Stimulated activated naive CD8-positive, alpha-beta T cell treated with anti-CD3 and anti-CD28 coated beads, Interleukin-15, Interleukin-2, amounts not matched to agents 100 ng/mL and 50 ng/mL, for 24 hours (primary cell): ENCODE data around the gene PLXNA2.
A peak's percentile ranks its signal among the peaks of the same experiment; 100 is the strongest.

Source experiments
- H3K27ac Mint-ChIP-seq: one replicate; pipeline ENCODE4 v1.8.0; 2021; ENCODE audit warnings: mild to moderate bottlenecking, mixed read lengths
- H3K27me3 Mint-ChIP-seq: one replicate; pipeline ENCODE4 v1.8.0; 2021; ENCODE audit warnings: mixed read lengths
- H3K36me3 Mint-ChIP-seq: one replicate; pipeline ENCODE4 v1.8.0; 2021; ENCODE audit warnings: low read depth, mixed read lengths
- H3K4me1 Mint-ChIP-seq: one replicate; pipeline ENCODE4 v1.8.0; 2021; ENCODE audit warnings: low read depth, mixed read lengths
- H3K4me3 Mint-ChIP-seq: one replicate; pipeline ENCODE4 v1.8.0; 2021; ENCODE audit warnings: mild to moderate bottlenecking, mixed read lengths
- H3K9me3 Mint-ChIP-seq: one replicate; pipeline ENCODE4 v1.8.0; 2021; ENCODE audit warnings: mixed read lengths

The PLXNA2 gene

DNA sequence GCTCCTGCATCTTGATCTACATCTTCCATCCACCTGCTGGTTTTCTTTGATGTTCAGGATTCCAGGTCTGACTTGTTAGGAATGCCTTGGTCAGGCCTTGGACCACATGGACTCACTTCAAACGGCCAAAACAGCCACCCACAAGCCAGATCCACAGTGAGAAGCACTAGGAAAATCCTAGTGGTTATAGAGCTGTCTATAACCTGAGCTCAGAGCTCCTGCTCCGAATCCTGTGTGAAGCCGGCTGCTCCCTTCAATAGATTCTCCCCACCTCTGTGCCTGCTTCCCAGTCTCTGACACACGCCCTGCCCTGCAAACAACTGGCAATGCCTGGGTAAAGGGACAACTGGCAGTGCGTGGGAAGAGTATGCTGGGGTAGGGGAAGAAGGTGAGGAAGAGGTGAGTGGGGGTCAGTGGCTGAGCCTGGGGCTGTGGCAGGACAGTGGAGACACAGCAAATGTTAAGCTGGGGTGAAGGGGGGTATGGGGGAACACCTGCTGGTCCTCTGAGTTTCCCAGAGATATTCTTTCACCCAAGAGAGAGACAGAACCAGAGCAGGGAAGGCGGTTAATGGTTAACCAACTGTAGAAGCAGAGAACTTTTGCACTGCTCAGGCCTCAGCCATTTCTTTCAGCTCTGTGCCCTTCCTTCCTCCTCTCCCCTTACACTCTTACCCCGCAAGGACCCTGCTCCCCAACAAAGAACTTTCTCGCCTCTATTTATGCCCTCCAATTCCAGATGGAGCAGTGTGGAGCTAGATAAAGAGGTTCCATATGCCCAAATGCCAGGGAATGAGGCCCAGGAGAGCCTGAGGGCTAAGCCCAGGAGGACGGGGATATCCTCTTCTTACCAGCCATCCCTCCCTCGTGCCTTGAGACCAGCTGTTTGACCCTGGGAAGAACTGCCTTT is 4.5 kb downstream of the PLXNA2 start:
- no peak overlapping the region for H3K27ac Mint-ChIP-seq
- no peak overlapping the region for H3K4me3 Mint-ChIP-seq
- no peaks in the 10 kb centered on the region for H3K36me3 Mint-ChIP-seq
- peaks cover 38% of the 10 kb centered on the region for H3K27me3 Mint-ChIP-seq
- H3K9me3 Mint-ChIP-seq: no peaks in the 10 kb centered on the region
- H3K4me1 Mint-ChIP-seq: peaks cover 24% of the 10 kb centered on the region

DNA sequence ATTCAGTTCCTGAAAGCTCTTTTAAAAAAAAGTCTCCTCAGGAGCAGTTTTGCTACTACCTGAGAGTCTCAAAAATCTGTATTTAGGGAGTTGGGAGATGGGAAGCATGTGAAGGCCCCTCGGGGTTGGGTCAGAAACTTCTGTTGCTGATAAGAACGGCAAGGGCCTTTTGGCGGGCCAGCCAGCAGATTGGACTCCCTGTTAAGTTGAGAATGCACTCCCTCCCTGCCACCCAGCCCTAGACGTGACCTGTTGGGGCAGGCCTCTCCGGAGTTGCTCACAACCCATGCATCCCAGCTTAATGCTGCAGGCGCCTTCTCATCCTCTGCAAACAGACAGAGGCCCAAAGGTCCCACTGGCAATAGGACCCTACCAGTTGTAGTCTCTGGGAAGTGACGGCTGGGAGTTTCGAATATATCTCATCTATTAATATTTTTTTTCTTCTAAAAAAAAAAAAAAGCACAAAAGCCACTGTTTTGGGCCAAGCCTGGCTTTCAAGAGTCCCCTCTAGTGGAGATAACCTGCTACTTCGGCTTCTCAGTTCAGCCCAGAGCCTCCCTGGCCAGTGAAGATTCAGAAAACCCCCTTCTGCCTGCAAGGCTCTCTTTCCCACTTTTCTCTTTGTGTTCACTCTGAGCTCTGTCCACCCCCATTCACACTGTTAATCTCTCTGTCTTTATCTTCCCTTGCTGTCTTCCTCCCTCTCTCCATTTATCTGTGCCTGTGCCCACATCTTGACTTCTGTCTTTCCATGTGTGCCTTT is 5.3 kb downstream of the PLXNA2 start:
- no peak overlapping the region for H3K4me3 Mint-ChIP-seq
- H3K9me3 Mint-ChIP-seq: no peaks in the 10 kb centered on the region
- no peak overlapping the region for H3K27ac Mint-ChIP-seq
- H3K27me3 Mint-ChIP-seq: peaks cover 38% of the 10 kb centered on the region
- peaks cover 18% of the 10 kb centered on the region for H3K4me1 Mint-ChIP-seq
- no peaks in the 10 kb centered on the region for H3K36me3 Mint-ChIP-seq

DNA sequence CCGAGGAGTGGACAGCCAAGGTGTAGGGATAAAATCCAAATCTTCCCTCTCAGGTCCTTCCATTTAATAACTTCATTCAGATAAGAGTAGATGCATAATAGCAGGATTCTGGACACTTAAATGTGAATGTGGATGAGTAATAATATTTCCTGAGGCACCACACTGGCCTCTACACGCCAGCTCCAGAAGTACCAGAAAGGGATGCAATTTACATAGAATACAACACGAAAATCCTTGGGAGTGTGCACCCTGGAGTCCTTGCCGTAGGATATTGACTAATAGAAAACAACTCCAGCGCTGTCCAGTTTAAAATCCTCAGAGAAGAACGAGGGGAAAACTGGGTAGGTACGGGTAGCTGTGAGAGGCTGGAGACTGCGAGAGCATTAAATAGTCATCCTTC is 6.9 kb downstream of the PLXNA2 start:
- no peaks in the 10 kb centered on the region for H3K36me3 Mint-ChIP-seq
- no peaks in the 10 kb centered on the region for H3K9me3 Mint-ChIP-seq
- no peak overlapping the region for H3K4me3 Mint-ChIP-seq
- H3K27me3 Mint-ChIP-seq: peaks cover 29% of the 10 kb centered on the region
- H3K27ac Mint-ChIP-seq: no peak overlapping the region
- peaks cover 16% of the 10 kb centered on the region for H3K4me1 Mint-ChIP-seq

DNA sequence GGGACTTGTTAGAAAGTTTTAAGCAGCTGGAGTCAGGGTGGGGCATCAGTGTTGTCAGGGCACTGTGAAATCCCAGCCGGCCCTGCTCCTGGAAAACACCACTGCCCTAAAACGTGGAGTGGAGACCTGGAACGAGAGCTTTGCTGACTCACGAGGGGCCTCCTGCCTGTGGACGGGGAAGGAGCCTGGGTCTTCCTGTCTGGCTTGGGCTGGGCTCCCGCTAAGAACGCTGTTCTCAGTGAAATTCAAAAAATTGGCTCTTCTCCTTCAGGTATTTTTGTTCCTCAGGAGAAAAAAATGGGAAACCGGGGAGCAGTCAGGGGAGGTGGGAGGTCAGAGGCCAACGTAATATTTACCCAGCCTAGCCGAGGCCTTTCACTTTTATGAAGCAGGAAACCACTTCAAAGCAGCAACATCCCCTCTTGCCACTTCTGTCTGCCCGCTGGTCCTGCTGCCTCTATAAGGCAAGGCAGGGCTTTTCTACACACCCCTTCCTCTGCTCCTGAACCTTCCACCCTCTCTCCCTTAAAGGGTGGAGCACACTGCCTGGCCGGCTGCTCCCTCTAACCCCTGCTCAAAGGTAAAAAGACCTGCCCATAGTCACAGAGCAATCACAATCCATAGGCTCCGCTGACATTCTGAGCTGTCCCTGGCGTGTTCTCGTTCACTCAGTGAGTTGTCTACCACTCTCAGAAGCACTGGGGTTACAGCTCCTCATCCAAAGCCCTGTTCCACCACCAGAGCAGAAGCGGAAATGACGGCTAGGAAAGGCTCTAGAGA is 8.0 kb downstream of the PLXNA2 start:
- Mint-ChIP-seq H3K9me3 (no peaks in the 10 kb centered on the region), H3K36me3 (no peaks in the 10 kb centered on the region), H3K27me3 (peaks cover 20% of the 10 kb centered on the region), H3K4me3 (peak overlapping the region; percentile 3), H3K4me1 (peaks cover 16% of the 10 kb centered on the region), H3K27ac (no peak overlapping the region)

DNA sequence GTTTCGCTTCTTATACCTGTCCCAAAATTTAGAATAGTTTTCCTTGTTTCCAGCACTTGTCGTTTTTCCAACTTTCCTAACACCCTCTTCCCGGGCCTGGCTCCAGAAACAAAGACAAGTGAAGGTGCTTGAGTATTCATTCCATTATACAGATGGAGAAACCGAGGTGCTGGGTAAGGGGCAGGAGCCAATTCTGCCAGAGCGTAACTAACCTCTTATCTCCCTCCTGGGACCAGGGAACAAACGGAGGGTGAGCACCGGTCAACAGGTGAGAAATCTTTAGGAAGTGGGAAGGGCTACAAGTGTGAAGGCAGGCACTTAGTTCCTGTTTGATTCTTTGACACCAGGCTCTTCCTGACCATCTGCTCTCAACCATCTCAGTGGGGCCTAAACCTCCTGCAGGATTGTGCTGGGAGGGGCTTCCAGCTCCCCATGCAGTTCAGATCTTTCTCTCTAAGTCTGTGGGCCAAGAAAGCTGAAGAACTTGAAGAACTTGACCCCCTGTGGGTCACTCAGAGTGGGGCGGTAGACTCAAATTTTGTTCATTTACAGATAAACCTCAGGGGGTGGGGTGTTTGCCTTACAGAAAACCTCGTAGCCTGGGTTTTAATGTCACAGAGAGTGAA is 8.7 kb downstream of the PLXNA2 start:
- Mint-ChIP-seq H3K4me1 (peaks cover 16% of the 10 kb centered on the region), H3K27me3 (peaks cover 20% of the 10 kb centered on the region), H3K27ac (no peak overlapping the region), H3K36me3 (no peaks in the 10 kb centered on the region), H3K4me3 (no peak overlapping the region), H3K9me3 (no peaks in the 10 kb centered on the region)

DNA sequence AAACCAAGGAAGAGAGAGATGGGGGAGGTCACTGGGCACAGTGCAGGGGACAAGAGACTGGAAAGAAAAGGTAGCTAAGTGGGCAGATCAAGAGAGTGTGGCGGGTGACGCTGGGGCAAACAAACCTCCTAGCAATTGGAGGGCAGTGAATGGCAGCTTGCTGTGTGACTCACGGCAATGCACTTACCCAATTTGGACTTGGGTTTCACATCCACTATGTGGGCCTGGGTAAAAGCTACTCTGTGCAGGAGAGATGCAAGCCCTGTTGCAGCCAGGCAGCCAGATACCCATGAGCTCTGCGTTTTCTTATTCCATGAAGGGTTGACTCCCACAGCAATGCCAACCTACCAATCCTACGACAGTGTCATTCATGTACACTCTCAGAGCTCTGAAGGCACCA is 9.5 kb downstream of the PLXNA2 start:
- Mint-ChIP-seq H3K4me1 (peaks cover 16% of the 10 kb centered on the region), H3K9me3 (no peaks in the 10 kb centered on the region), H3K36me3 (no peaks in the 10 kb centered on the region), H3K4me3 (no peak overlapping the region), H3K27me3 (peaks cover 20% of the 10 kb centered on the region), H3K27ac (no peak overlapping the region)

DNA sequence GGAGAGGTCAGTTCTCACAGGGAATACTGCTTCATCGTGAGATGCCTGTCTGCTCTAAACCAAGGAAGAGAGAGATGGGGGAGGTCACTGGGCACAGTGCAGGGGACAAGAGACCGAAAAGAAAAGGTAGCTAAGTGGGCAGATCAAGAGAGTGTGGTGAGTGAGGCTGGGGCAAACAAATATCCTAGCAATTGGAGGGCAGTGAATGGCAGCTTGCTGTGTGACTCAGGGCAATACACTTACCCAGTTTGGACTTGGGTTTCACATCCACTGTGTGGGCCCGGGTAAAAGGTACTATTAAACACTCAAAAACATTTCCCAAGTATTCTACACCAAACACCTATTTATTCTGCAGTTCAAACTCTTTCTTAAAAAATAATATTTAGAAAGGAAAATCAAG is 10.2 kb downstream of the PLXNA2 start:
- Mint-ChIP-seq H3K27ac (no peak overlapping the region), H3K4me3 (no peak overlapping the region), H3K27me3 (peaks cover 20% of the 10 kb centered on the region), H3K9me3 (no peaks in the 10 kb centered on the region), H3K4me1 (peaks cover 16% of the 10 kb centered on the region), H3K36me3 (no peaks in the 10 kb centered on the region)

DNA sequence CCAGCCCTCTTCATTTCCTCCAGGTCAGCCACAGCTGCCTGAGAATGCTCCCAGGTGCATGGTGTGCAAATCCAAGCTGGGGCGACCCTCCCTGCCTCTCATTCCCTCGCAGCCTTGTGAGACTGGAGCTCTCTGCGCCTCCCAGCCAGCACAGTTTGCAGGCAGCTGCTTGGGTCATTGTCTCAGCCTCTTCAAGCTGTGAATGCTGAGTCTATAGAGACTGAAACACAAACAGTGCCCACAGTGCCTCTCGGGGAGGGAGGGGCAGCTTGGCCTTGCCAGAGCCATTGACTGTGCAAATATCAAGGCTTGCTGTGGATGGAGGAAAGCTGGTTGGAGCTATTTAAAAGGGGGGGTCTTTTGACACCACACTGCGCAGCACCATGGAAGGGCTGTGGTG is 10.6 kb downstream of the PLXNA2 start:
- Mint-ChIP-seq H3K36me3 (no peaks in the 10 kb centered on the region), H3K27me3 (peaks cover 20% of the 10 kb centered on the region), H3K27ac (no peak overlapping the region), H3K9me3 (no peaks in the 10 kb centered on the region), H3K4me1 (peaks cover 16% of the 10 kb centered on the region), H3K4me3 (no peak overlapping the region)

DNA sequence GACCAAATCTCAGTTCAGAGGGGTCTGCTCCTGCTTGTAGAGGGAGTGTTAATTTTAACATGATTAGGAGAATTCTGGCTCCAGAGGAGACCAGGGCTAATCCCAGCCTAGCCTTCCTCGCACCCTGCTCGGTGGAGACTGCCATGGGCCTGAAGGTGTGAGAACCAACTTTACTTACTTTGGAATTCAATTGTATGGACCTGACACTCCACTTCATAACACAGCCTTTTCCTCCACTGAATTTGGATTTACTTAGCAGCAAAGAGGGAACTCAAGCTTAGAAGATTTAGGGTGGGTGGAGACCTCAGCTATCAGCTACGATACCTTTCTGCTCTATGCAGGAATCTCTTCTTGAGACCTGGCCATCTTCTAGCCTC is 11.5 kb downstream of the PLXNA2 start:
- Mint-ChIP-seq H3K4me1 (peaks cover 16% of the 10 kb centered on the region), H3K27ac (no peak overlapping the region), H3K36me3 (no peaks in the 10 kb centered on the region), H3K27me3 (peaks cover 16% of the 10 kb centered on the region), H3K9me3 (no peaks in the 10 kb centered on the region), H3K4me3 (no peak overlapping the region)

DNA sequence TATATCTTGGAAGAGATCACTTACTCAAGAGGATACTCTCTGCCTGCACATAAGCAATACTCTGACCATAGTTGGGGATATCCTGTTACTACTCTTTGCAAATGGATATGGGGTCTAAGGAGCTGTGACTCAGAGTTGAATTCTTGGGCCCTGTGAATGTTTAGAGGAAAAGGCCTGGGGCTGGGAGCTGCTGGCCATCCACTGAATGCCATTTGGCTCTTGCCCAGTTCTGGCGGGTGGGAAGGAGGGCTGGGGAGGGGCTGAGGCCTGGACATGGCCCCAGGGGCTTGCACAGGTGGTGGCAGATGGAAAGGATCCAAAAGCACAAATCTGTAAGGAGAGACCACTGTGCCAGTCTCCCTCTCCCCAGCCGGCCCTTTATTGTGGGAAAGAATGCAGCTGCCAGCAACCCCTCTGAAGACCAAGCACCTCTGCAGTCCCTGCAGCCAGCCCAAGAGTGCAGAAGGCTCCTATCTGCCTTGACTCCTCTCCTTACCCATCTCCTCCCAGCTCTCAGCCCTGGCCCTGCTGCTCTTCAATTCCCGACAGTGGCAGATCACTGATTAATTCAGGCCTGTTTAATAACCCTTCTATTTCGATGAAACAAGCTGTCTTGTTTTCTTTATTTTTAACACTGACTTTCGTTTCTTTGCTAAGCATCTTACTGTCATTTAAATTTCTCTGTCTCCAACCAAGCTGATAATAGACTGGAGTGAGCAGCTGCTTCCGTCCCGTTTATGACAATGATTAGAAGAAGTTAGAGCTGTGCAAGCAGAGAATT is 12.1 kb downstream of the PLXNA2 start:
- H3K9me3 Mint-ChIP-seq: no peaks in the 10 kb centered on the region
- H3K36me3 Mint-ChIP-seq: no peaks in the 10 kb centered on the region
- peaks cover 13% of the 10 kb centered on the region for H3K27me3 Mint-ChIP-seq
- no peak overlapping the region for H3K27ac Mint-ChIP-seq
- H3K4me1 Mint-ChIP-seq: peaks cover 16% of the 10 kb centered on the region
- no peak overlapping the region for H3K4me3 Mint-ChIP-seq

DNA sequence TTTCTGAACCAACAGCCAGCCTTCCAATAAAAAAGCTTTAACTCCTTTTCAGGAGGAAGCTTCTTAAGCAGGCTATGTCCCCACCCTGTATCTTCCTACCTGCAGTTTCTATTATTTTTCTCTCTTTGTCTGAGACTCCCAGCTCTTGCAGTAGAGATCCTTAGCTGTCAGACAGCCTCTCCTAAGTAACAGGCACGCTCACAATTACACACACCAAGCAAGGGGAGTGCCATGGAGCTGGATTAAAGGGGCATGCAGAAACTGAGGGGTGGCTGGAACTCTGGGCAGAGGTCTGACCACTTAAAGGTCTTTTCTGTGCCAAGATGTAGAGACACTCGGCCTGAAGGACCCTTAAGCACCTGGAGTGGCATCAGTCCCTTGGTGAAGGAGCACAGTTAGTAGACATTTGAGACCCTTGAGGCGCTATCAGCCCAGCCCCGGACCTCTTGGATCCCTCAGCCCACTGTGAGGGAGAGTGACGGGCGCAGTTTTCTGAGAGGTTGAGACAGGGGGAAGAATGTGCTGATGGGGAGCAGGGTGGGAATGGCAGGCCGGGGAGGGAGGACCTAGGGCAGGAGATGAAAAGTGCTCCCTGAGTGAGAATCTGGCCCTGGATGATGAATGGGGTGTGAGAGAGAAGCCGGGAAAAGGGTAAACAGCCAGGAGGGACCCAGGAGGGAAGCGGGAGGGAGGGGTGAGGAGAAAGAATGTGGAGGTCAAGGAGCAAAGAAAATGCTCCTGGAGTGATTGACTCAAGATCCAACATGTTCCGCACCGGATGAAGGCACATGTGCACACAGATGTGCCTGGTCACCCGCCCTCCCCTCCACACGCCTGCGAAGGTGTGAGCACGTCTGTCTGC is 13.3 kb downstream of the PLXNA2 start:
- Mint-ChIP-seq H3K9me3 (no peaks in the 10 kb centered on the region), H3K27me3 (peaks cover 5% of the 10 kb centered on the region), H3K36me3 (no peaks in the 10 kb centered on the region), H3K4me1 (peaks cover 4% of the 10 kb centered on the region), H3K27ac (no peak overlapping the region), H3K4me3 (no peak overlapping the region)

DNA sequence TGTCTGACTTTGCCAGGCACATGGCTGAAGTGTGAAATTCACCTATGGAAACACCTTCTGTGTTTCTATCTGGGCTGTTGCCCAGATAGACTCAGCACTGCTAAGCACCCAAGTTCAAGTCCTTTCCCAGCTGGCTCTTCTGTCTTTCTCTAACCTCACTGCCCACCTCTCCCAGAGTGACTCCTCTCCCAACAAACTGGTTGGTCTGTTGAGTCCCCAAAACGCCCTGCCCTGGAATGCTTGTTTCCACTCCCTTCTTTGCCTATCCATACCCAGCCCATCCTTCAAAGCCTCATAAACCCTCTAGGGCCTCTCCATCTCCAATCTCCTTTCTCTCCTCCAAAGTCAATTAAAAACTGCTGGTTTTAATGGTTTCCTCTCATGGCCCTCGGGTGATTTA is 15.6 kb downstream of the PLXNA2 start:
- Mint-ChIP-seq H3K36me3 (no peaks in the 10 kb centered on the region), H3K27ac (no peak overlapping the region), H3K27me3 (peaks cover 4% of the 10 kb centered on the region), H3K4me1 (no peaks in the 10 kb centered on the region), H3K9me3 (no peaks in the 10 kb centered on the region), H3K4me3 (no peak overlapping the region)

DNA sequence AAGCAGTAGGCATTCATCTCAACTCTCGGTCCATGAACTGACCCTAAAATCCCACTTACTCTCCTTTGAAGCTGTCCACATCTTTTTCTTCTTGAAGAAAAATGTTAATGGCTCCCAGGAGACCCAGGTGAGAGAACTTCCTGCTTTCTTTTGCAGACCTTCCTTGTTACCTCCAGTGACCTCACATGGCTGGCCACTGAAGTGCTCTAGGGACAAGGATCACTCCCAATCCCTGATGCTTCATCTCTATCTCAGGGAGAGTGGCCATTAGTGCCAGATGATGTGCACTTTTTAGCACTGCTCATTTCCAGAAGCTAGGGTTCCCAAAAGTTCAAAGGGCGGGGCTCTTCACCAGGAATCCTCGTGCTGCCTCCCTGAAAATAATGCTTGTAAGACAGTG is 16.2 kb downstream of the PLXNA2 start:
- Mint-ChIP-seq H3K4me3 (no peak overlapping the region), H3K27me3 (peaks cover 4% of the 10 kb centered on the region), H3K27ac (no peak overlapping the region), H3K9me3 (no peaks in the 10 kb centered on the region), H3K36me3 (no peaks in the 10 kb centered on the region), H3K4me1 (no peaks in the 10 kb centered on the region)
